ENCODE measurements around the gene LRRC18.

The LRRC18 gene

GRCh38 chr10:48939790-48940325 is at the start of gene LRRC18:
Gene LRRC18 (minus strand): TSS chr10:48939840. CDS start chr10:48914155, 25,685 bp downstream.
- DNase-seq (ENCODE audit: low read depth in 2 of 2): no peak

- DNase-seq (ENCODE audit: low read depth in 2 of 2): no peak
Observed at GRCh38 chr10:48985621-48986158, 46.0 kb upstream of the LRRC18 start.

GRCh38 chr10:48983648-48984351 is 44.2 kb upstream of the LRRC18 start:
- DNase-seq (ENCODE audit: low read depth in 2 of 2): no peak

GRCh38 chr10:48982584-48982983 is 42.9 kb upstream of the LRRC18 start:
- DNase-seq (ENCODE audit: low read depth in 2 of 2): no peak

- peak in 1 of 2 experiments; percentile 0 for DNase-seq (ENCODE audit: low read depth in 2 of 2)
Observed at GRCh38 chr10:48981310-48981907, 41.8 kb upstream of the LRRC18 start.

- no peak for DNase-seq (ENCODE audit: low read depth in 2 of 2)
Observed at GRCh38 chr10:48978318-48978717, 38.7 kb upstream of the LRRC18 start.

GRCh38 chr10:48976196-48976595 is 36.6 kb upstream of the LRRC18 start:
- DNase-seq (ENCODE audit: low read depth in 2 of 2): no peak

- DNase-seq (ENCODE audit: low read depth in 2 of 2): no peak
Observed at GRCh38 chr10:48974510-48975156, 35.0 kb upstream of the LRRC18 start.

- DNase-seq (ENCODE audit: low read depth in 2 of 2): no peak
Observed at GRCh38 chr10:48973065-48973464, 33.4 kb upstream of the LRRC18 start.

GRCh38 chr10:48970654-48971053 is 31.0 kb upstream of the LRRC18 start:
- no peak for DNase-seq (ENCODE audit: low read depth in 2 of 2)

GRCh38 chr10:48970046-48970445 is 30.4 kb upstream of the LRRC18 start:
- DNase-seq (ENCODE audit: low read depth in 2 of 2): no peak

- DNase-seq (ENCODE audit: low read depth in 2 of 2): no peak
Observed at GRCh38 chr10:48968036-48968435, 28.4 kb upstream of the LRRC18 start.

- no peak for DNase-seq (ENCODE audit: low read depth in 2 of 2)
Observed at GRCh38 chr10:48965460-48965859, 25.8 kb upstream of the LRRC18 start.

GRCh38 chr10:48964038-48964437 is 24.4 kb upstream of the LRRC18 start:
- no peak for DNase-seq (ENCODE audit: low read depth in 2 of 2)

- DNase-seq (ENCODE audit: low read depth in 2 of 2): no peak
Observed at GRCh38 chr10:48958598-48959190, 19.1 kb upstream of the LRRC18 start.

- no peak for DNase-seq (ENCODE audit: low read depth in 2 of 2)
Observed at GRCh38 chr10:48957361-48958151, 17.9 kb upstream of the LRRC18 start.

- DNase-seq (ENCODE audit: low read depth in 2 of 2): no peak
Observed at GRCh38 chr10:48951707-48952106, 12.1 kb upstream of the LRRC18 start.

- DNase-seq (ENCODE audit: low read depth in 2 of 2): no peak
Observed at GRCh38 chr10:48948470-48949037, 8.9 kb upstream of the LRRC18 start.

GRCh38 chr10:48947690-48948469 is 8.2 kb upstream of the LRRC18 start:
- no peak for DNase-seq (ENCODE audit: low read depth in 2 of 2)

GRCh38 chr10:48946891-48947500 is 7.4 kb upstream of the LRRC18 start:
- no peak for DNase-seq (ENCODE audit: low read depth in 2 of 2)

Data from fibroblast of skin of left biceps (primary cell).